Measurements from ENCODE around the gene OR2T34.
"Not testable (repeated sequence)": the region's sequence is repeated elsewhere in the genome, so short reads cannot be mapped to it uniquely, and the experiment has no call there.

OR2T34 gene

DNA sequence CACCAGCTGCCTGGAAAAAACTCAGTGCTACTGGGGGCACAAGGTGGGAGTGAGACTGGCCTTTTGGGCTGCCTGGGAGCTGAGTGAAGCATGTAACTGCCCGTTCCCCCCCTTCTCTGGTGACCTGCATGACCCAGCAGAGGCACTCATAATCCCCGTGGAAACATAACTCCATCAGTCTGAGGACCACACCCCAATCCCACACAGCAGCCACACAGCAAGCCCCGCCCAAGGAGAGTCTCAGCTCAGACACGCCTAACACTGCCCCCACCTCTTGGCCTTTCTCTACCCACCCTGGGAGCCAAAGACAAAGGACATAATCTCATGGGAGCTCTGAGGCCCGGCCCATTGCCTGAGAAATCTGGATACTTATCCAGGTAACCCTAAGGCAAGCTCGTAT is 23.5 kb downstream of the OR2T34 start:
- DNase-seq: not testable (repeated sequence)

GRCh38 chr1:248547383-248547782 is 27.2 kb downstream of the OR2T34 start:
- not testable (repeated sequence) for DNase-seq

DNA sequence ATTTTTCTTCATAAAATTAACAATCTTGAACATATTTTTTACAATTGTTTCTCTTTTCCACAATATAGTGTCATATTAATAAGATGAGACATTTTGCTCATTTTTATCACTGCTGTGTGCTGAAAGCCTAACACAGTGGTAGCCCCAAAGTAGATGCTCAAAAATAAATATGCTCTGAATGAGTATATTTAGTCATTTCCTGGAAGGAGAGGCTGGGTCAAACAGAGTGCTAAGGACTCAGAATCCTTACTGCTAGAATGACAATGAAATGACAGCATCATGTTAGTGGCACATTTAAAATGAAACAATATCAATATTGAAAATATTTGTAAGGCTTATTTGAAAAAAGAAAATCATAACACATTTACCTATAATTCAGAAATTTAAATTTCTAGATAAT is 37.1 kb downstream of the OR2T34 start:
- DNase-seq: not testable (repeated sequence)
